ENCODE measurements around the gene WDR93.

WDR93 gene

DNA sequence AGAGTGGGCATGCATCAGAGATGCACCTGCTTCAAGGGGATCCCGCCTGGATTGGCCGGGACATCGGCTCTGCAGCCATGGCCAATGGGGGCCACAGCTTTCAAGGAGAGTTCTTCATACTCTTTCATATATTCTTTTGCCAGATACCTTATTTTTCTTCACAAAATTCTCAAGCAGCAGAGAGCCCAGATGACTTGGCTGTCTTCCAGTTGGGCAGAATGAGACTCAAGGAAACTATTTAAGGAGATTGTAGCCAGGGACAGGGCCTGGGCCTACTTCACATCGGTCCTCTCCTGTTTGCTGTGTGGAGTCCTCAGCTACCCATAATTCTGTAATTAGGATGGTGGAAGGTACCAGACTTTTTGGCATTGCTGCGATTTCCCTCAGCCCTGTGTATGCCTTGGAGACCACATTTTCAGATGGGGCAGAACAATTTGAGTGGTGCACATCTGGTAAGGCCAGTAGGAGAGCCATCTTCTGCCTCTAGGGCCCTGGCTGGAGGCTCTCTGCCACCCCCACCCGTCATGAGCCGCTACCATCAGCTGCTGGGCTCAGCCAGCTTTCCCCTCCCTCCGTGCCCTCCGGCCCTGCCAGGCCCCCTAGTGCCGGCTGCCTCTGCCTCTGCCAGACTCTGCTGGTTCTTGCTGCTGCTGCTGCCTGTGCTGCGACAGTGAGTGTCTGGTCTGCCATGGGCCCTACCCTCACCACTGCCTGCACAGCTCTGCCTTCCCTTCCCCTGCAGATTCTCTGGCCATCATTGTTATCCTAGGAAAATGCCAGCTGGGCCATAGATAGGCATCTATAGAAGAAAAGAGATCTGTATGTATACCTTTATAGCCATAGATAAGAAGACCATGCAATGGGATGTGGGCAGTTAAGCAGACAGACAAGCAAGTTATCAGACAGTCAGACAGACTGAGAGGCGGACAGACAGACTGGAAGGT is 18.1 kb upstream of the WDR93 start:
- Histone ChIP-seq H3K9me3 (ENCODE audit: low read depth, low read length) (no peaks in the 10 kb centered on the region), H3K9ac (ENCODE audit: insufficient read length) (no peak overlapping the region), H3K27ac (no peak overlapping the region), H3K36me3 (ENCODE audit: insufficient read depth, low read length) (no peaks in the 10 kb centered on the region), H3K4me3 (no peak overlapping the region)
- no peak for DNase-seq (ENCODE audit: low read depth, low spot score)
- TF ChIP-seq FOXP2 (optimal IDR thresholded peaks at IDR 0.05; ENCODE audit: control extremely low read depth, extremely low read length, insufficient read depth): no peak

- H3K9me3 ChIP-seq (ENCODE audit: low read depth, low read length): no peaks in the 10 kb centered on the region
- H3K9ac ChIP-seq (ENCODE audit: insufficient read length): no peak overlapping the region
- DNase-seq (ENCODE audit: low read depth, low spot score): no peak
- no peak for TF ChIP-seq FOXP2 (optimal IDR thresholded peaks at IDR 0.05; ENCODE audit: control extremely low read depth, extremely low read length, insufficient read depth)
- TF ChIP-seq EZH2 (IDR thresholded peaks at IDR 0.05): no peak
- no peak overlapping the region for H3K27ac ChIP-seq
- H3K4me3 ChIP-seq: no peak overlapping the region
- no peaks in the 10 kb centered on the region for H3K36me3 ChIP-seq (ENCODE audit: insufficient read depth, low read length)
Observed at GRCh38 chr15:89673165-89673512, 17.5 kb upstream of the WDR93 start.

DNA sequence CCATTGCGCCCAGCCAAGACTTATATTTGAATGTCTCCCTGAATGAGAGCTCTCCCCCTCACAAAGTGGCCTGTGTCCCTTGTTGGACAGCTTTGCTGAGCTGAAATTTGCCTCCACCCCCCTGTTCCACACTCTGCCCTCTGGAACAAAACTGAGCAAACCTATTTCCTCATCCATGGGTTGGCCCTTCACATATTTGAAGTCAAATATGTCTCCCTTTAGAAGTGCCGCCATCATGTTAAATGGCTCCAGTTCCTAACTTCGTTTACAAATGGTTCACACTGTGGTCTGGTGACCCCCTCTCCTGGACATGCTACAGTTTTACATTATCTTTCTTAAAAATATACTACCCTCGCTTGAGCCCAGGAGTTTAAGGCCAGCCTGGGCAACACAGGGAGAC is 16.1 kb upstream of the WDR93 start:
- Histone ChIP-seq H3K4me3 (no peak overlapping the region), H3K9ac (ENCODE audit: insufficient read length) (no peak overlapping the region), H3K27ac (no peak overlapping the region), H3K9me3 (ENCODE audit: low read depth, low read length) (no peaks in the 10 kb centered on the region), H3K36me3 (ENCODE audit: insufficient read depth, low read length) (no peaks in the 10 kb centered on the region)
- DNase-seq (ENCODE audit: low read depth, low spot score): no peak
- TF ChIP-seq POLR2AphosphoS5 (IDR thresholded peaks at IDR 0.05; ENCODE audit: borderline replicate concordance, low read depth, low read length): no peak
- no peak for TF ChIP-seq EZH2 (IDR thresholded peaks at IDR 0.05)

DNA sequence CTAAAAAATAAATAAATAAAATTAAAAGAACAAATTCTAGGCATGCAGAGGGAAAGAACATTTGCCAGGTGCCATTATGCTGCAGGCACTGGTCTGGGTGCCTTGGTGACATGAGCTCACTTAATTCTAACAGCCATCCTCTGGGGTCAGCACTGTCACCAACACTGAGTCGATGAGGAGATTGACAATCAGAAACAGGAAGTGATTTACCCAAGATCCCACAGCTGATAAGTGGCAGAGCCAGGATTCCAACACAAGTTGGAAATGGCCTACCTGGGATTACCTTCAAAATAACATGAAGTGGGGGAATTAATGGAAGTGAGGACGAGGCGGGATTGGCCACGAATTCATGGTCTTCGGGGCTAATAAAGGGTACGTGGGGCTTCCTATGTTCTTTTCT is 15.0 kb upstream of the WDR93 start:
- DNase-seq (ENCODE audit: low read depth, low spot score): no peak
- no peak overlapping the region for H3K9ac ChIP-seq (ENCODE audit: insufficient read length)
- H3K36me3 ChIP-seq (ENCODE audit: insufficient read depth, low read length): no peaks in the 10 kb centered on the region
- H3K9me3 ChIP-seq (ENCODE audit: low read depth, low read length): no peaks in the 10 kb centered on the region
- no peak overlapping the region for H3K27ac ChIP-seq
- H3K4me3 ChIP-seq: no peak overlapping the region
- no peak for TF ChIP-seq POLR2AphosphoS5 (IDR thresholded peaks at IDR 0.05; ENCODE audit: borderline replicate concordance, low read depth, low read length)
- no peak for TF ChIP-seq EZH2 (IDR thresholded peaks at IDR 0.05)
- TF ChIP-seq FOXP2 (optimal IDR thresholded peaks at IDR 0.05; ENCODE audit: control extremely low read depth, extremely low read length, insufficient read depth): no peak

- no peak overlapping the region for H3K9ac ChIP-seq (ENCODE audit: insufficient read length)
- no peak overlapping the region for H3K27ac ChIP-seq
- no peak overlapping the region for H3K4me3 ChIP-seq
- TF ChIP-seq POLR2AphosphoS5 (IDR thresholded peaks at IDR 0.05; ENCODE audit: borderline replicate concordance, low read depth, low read length): no peak
- TF ChIP-seq FOXP2 (optimal IDR thresholded peaks at IDR 0.05; ENCODE audit: control extremely low read depth, extremely low read length, insufficient read depth): no peak
- TF ChIP-seq EZH2 (IDR thresholded peaks at IDR 0.05): no peak
- no peaks in the 10 kb centered on the region for H3K9me3 ChIP-seq (ENCODE audit: low read depth, low read length)
- H3K36me3 ChIP-seq (ENCODE audit: insufficient read depth, low read length): no peaks in the 10 kb centered on the region
- DNase-seq (ENCODE audit: low read depth, low spot score): no peak
Observed at GRCh38 chr15:89677381-89677780, 13.2 kb upstream of the WDR93 start.

GRCh38 chr15:89679212-89679611 is 11.4 kb upstream of the WDR93 start, which contains the start of gene PLIN1:
TSS of gene PLIN1 (minus strand) at chr15:89679367. CDS start at chr15:89677489, 1,878 bp downstream.
- DNase-seq (ENCODE audit: low read depth, low spot score): no peak
- Histone ChIP-seq H3K9me3 (ENCODE audit: low read depth, low read length) (no peaks in the 10 kb centered on the region), H3K9ac (ENCODE audit: insufficient read length) (no peak within 1 kb of the TSS), H3K36me3 (ENCODE audit: insufficient read depth, low read length) (peaks cover 13% of the 10 kb centered on the region; the same call in 1 of the 2 replicates), H3K4me3 (no peak within 1 kb of the TSS), H3K27ac (no peak within 1 kb of the TSS)
- TF ChIP-seq EZH2 (IDR thresholded peaks at IDR 0.05): no peak
- no peak for TF ChIP-seq POLR2AphosphoS5 (IDR thresholded peaks at IDR 0.05; ENCODE audit: borderline replicate concordance, low read depth, low read length)
- no peak for TF ChIP-seq FOXP2 (optimal IDR thresholded peaks at IDR 0.05; ENCODE audit: control extremely low read depth, extremely low read length, insufficient read depth)

DNA sequence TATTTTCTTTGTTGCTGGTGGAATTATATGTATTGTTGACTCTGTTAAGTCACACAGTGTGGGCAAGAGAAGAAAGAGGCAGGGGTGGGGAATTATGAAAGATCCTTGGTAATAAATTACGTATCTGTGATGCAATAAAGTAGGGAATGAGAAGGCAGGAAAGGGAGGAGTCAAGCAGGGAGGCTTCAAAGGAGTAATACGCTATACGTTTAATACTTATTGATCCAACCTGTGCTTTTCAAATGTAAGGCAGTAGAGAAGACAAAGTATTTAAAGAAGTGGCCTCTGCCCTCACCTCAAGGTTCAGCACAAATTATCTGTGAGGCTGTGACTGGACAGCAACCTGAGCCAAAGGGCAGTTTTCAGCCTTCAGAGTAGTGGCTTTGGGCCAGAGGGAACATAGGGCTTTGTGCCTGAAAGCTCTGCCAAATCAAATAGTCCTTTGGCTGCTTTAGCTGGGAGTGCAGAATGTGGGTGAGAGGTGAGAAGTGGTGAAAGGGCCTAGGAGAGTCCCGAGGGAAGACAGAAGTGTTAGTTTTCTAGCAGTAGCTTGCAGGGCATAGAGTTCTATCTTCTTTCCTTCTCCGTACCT is 10.2 kb upstream of the WDR93 start:
- DNase-seq (ENCODE audit: low read depth, low spot score): no peak
- Histone ChIP-seq H3K36me3 (ENCODE audit: insufficient read depth, low read length) (peaks cover 18% of the 10 kb centered on the region; the same call in 1 of the 2 replicates), H3K27ac (no peak overlapping the region), H3K9ac (ENCODE audit: insufficient read length) (no peak overlapping the region), H3K4me3 (no peak overlapping the region), H3K9me3 (ENCODE audit: low read depth, low read length) (no peaks in the 10 kb centered on the region)
- TF ChIP-seq POLR2AphosphoS5 (IDR thresholded peaks at IDR 0.05; ENCODE audit: borderline replicate concordance, low read depth, low read length) (no peak), FOXP2 (optimal IDR thresholded peaks at IDR 0.05; ENCODE audit: control extremely low read depth, extremely low read length, insufficient read depth) (no peak), EZH2 (IDR thresholded peaks at IDR 0.05) (no peak)

GRCh38 chr15:89681146-89681545 is 9.5 kb upstream of the WDR93 start:
- Histone ChIP-seq H3K9me3 (ENCODE audit: low read depth, low read length) (no peaks in the 10 kb centered on the region), H3K27ac (no peak overlapping the region), H3K9ac (ENCODE audit: insufficient read length) (no peak overlapping the region), H3K4me3 (no peak overlapping the region), H3K36me3 (ENCODE audit: insufficient read depth, low read length) (peaks cover 23% of the 10 kb centered on the region)
- DNase-seq (ENCODE audit: low read depth, low spot score): no peak
- no peak for TF ChIP-seq EZH2 (IDR thresholded peaks at IDR 0.05)
- TF ChIP-seq FOXP2 (optimal IDR thresholded peaks at IDR 0.05; ENCODE audit: control extremely low read depth, extremely low read length, insufficient read depth): no peak
- no peak for TF ChIP-seq POLR2AphosphoS5 (IDR thresholded peaks at IDR 0.05; ENCODE audit: borderline replicate concordance, low read depth, low read length)
